ENCODE data around the gene YY1. TPM values are rescaled to one million over a fixed set of nuclear protein-coding genes. Genes with fewer than 3 reads are reported as not detected.

Gene YY1
- total RNA-seq, 2 donors from 2014 or later: 42.8 to 52.3 TPM

GRCh38 chr14:100323942-100324307, 85.0 kb downstream of the YY1 start:
- H3K9me3 ChIP-seq: no peaks in the 10 kb centered on the region
- H3K36me3 ChIP-seq: no peaks in the 10 kb centered on the region
- DNase-seq (ENCODE audit: low spot score) (no peak), ATAC-seq (ENCODE audit: insufficient number of reproducible peaks, low FRiP score, low read depth) (no peak)
- no peak overlapping the region for H3K27ac ChIP-seq
- no peak for TF ChIP-seq CTCF (IDR thresholded peaks at IDR 0.05)
- no peaks in the 10 kb centered on the region for H3K27me3 ChIP-seq (replicated peaks; ENCODE audit: insufficient read depth)
- H3K4me3 ChIP-seq: no peak overlapping the region
- peaks cover 0 to 13% of the 10 kb centered on the region in 2 donors for H3K4me1 ChIP-seq (ENCODE audit: control insufficient read depth in 1 of 2, low read depth in 2 of 2)

GRCh38 chr14:100325231-100325632, 86.3 kb downstream of the YY1 start:
- no peaks in the 10 kb centered on the region for H3K9me3 ChIP-seq
- no peaks in the 10 kb centered on the region for H3K36me3 ChIP-seq
- TF ChIP-seq CTCF (IDR thresholded peaks at IDR 0.05): no peak
- no peak overlapping the region for H3K27ac ChIP-seq
- no peaks in the 10 kb centered on the region for H3K27me3 ChIP-seq (replicated peaks; ENCODE audit: insufficient read depth)
- ATAC-seq (ENCODE audit: insufficient number of reproducible peaks, low FRiP score, low read depth) (no peak), DNase-seq (ENCODE audit: low spot score) (no peak)
- H3K4me1 ChIP-seq (ENCODE audit: control insufficient read depth in 1 of 2, low read depth in 2 of 2): peaks cover 0 to 13% of the 10 kb centered on the region in 2 donors
- H3K4me3 ChIP-seq: no peak overlapping the region

GRCh38 chr14:100325958-100326357, 87.0 kb downstream of the YY1 start:
- no peak for DNase-seq (ENCODE audit: low spot score)
- ATAC-seq (ENCODE audit: insufficient number of reproducible peaks, low FRiP score, low read depth): no peak
- no peak for TF ChIP-seq CTCF (IDR thresholded peaks at IDR 0.05)
- Histone ChIP-seq H3K9me3 (no peaks in the 10 kb centered on the region), H3K4me3 (no peak overlapping the region), H3K27ac (no peak overlapping the region), H3K4me1 (ENCODE audit: control insufficient read depth in 1 of 2, low read depth in 2 of 2) (peaks cover 0 to 13% of the 10 kb centered on the region in 2 donors), H3K27me3 (replicated peaks; ENCODE audit: insufficient read depth) (no peaks in the 10 kb centered on the region), H3K36me3 (no peaks in the 10 kb centered on the region)

GRCh38 chr14:100327128-100327527, 88.2 kb downstream of the YY1 start:
- no peak overlapping the region for H3K27ac ChIP-seq
- H3K36me3 ChIP-seq: no peaks in the 10 kb centered on the region
- no peaks in the 10 kb centered on the region for H3K9me3 ChIP-seq
- ATAC-seq (ENCODE audit: insufficient number of reproducible peaks, low FRiP score, low read depth): no peak
- no peak for DNase-seq (ENCODE audit: low spot score)
- peaks cover 0 to 13% of the 10 kb centered on the region in 2 donors for H3K4me1 ChIP-seq (ENCODE audit: control insufficient read depth in 1 of 2, low read depth in 2 of 2)
- TF ChIP-seq CTCF (IDR thresholded peaks at IDR 0.05): no peak
- H3K27me3 ChIP-seq (replicated peaks; ENCODE audit: insufficient read depth): no peaks in the 10 kb centered on the region
- H3K4me3 ChIP-seq: no peak overlapping the region

- H3K27ac ChIP-seq: no peak overlapping the region
- no peaks in the 10 kb centered on the region for H3K27me3 ChIP-seq (replicated peaks; ENCODE audit: insufficient read depth)
- no peak overlapping the region for H3K4me3 ChIP-seq
- peaks cover 0 to 13% of the 10 kb centered on the region in 2 donors for H3K4me1 ChIP-seq (ENCODE audit: control insufficient read depth in 1 of 2, low read depth in 2 of 2)
- H3K9me3 ChIP-seq: no peaks in the 10 kb centered on the region
- no peak for TF ChIP-seq CTCF (IDR thresholded peaks at IDR 0.05)
- DNase-seq (ENCODE audit: low spot score) (no peak), ATAC-seq (ENCODE audit: insufficient number of reproducible peaks, low FRiP score, low read depth) (no peak)
- H3K36me3 ChIP-seq: no peaks in the 10 kb centered on the region
Observed at GRCh38 chr14:100328495-100329163, 89.7 kb downstream of the YY1 start.
